ENCODE results near the gene EDEM2. TPM values are rescaled to one million over a fixed set of nuclear protein-coding genes. Genes with fewer than 3 reads are reported as not detected.
A peak's percentile ranks its signal among the peaks of the same experiment; 100 is the strongest.

The EDEM2 gene
- polyA plus RNA-seq, 3 donors: 39.5 to 86.1 (median 75.6) TPM

DNA sequence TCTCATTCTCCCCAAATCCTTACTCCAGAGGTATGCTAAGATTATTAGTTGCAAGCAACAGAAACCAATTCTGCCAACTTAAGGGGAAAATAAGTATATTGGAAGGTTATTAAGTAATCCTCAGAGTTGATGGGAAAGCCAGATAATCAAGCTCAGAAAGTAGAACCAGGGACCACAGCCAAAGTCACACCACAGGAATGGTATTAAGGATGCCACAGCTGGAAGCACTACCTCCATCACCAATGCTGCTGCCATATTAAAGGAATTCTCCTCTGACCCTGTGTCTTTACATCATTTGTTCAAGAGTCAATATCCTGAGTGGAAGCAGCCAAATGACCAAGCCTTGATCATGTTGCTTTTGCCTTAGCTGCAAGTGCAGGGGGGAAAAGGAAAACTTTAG is 34.6 kb upstream of the EDEM2 start:
- Histone ChIP-seq H4K20me1 (ENCODE audit: insufficient read depth, low read length) (no peaks in the 10 kb centered on the region), H3K4me2 (replicated peaks; ENCODE audit: extremely low read depth, low read length, poor library complexity, severe bottlenecking) (no peak overlapping the region), H3K27me3 (ENCODE audit: control insufficient read depth in 2 of 2, insufficient read depth in 2 of 2, low read length in 2 of 2) (no peaks in the 10 kb centered on the region), H3K9me3 (replicated peaks in 1 of 2; ENCODE audit: control insufficient read depth in 1 of 2, insufficient read depth in 1 of 2, low read length in 2 of 2) (no peaks in the 10 kb centered on the region), H3K4me1 (ENCODE audit: control insufficient read depth in 1 of 2, insufficient read depth in 2 of 2, low read length in 2 of 2) (no peaks in the 10 kb centered on the region), H3K4me3 (replicated peaks in 1 of 3; ENCODE audit: low read depth in 2 of 3, low read length in 3 of 3) (no peak overlapping the region), H3K36me3 (replicated peaks in 1 of 2; ENCODE audit: control insufficient read depth in 1 of 2, insufficient read depth in 2 of 2, low read length in 2 of 2) (no peaks in the 10 kb centered on the region), H3K27ac (ENCODE audit: low read depth in 1 of 2, low read length in 2 of 2) (no peak overlapping the region), H2AFZ (ENCODE audit: insufficient read depth, low read depth, low read length, poor library complexity, severe bottlenecking) (no peak overlapping the region), H3K79me2 (ENCODE audit: insufficient read depth, low read length) (no peaks in the 10 kb centered on the region), H3K9ac (ENCODE audit: insufficient read depth, low read length, poor library complexity, severe bottlenecking) (no peak overlapping the region)
- no peak overlapping the region for H3K27ac Mint-ChIP-seq
- no peaks in the 10 kb centered on the region for H3K4me1 Mint-ChIP-seq
- no peak for DNase-seq
- TF ChIP-seq, protein P1, sequence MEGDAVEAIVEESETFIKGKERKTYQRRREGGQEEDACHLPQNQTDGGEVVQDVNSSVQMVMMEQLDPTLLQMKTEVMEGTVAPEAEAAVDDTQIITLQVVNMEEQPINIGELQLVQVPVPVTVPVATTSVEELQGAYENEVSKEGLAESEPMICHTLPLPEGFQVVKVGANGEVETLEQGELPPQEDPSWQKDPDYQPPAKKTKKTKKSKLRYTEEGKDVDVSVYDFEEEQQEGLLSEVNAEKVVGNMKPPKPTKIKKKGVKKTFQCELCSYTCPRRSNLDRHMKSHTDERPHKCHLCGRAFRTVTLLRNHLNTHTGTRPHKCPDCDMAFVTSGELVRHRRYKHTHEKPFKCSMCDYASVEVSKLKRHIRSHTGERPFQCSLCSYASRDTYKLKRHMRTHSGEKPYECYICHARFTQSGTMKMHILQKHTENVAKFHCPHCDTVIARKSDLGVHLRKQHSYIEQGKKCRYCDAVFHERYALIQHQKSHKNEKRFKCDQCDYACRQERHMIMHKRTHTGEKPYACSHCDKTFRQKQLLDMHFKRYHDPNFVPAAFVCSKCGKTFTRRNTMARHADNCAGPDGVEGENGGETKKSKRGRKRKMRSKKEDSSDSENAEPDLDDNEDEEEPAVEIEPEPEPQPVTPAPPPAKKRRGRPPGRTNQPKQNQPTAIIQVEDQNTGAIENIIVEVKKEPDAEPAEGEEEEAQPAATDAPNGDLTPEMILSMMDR (IDR thresholded peaks at IDR 0.05): no peak
- no peak overlapping the region for H3K4me3 Mint-ChIP-seq
- H3K9me3 Mint-ChIP-seq: peaks cover 0 to 5% (median 2%) of the 10 kb centered on the region in 7 donors
- intact Hi-C loops (cut with micrococcal nuclease): no loop called here
- H3K36me3 Mint-ChIP-seq: no peaks in the 10 kb centered on the region
- no peaks in the 10 kb centered on the region for H3K27me3 Mint-ChIP-seq (ENCODE audit: low read depth in 3 of 3)

DNA sequence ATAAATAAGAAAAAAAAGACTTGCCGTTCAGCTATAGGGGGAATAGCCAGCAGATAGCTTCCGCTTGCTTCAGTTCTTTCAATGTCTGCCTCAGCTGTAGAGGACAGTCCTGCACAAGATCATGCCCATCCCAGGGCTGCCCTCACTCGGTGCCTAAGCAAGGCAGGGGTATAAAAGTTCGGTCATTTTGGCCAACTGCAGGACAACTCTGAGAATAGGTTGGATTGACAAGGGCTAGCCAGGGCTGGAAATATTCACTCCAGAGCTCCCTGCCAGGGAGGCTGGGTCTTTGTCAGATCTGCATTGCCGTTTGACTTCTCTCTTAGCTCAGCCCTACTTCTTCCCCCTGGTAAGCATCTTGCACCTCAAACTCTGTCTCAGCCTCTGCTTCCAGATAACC is 33.1 kb upstream of the EDEM2 start:
- WGBS (ENCODE audit: insufficient coverage): 98% methylated on average over 4 of the region's 5 CpGs
- no peak overlapping the region for H3K4me2 ChIP-seq (replicated peaks; ENCODE audit: extremely low read depth, low read length, poor library complexity, severe bottlenecking)
- Mint-ChIP-seq H3K27ac (peak overlapping the region in 1 of 7 donors; percentile 18), H3K27me3 (ENCODE audit: low read depth in 3 of 3) (peaks cover 0 to under 1% (median 0%) of the 10 kb centered on the region in 3 donors), H3K4me3 (no peak overlapping the region), H3K36me3 (peaks cover 0 to under 1% of the 10 kb centered on the region in 2 donors), H3K4me1 (no peaks in the 10 kb centered on the region), H3K9me3 (peaks cover 0 to 6% (median 2%) of the 10 kb centered on the region in 7 donors)
- no peaks in the 10 kb centered on the region for H4K20me1 ChIP-seq (ENCODE audit: insufficient read depth, low read length)
- no peak overlapping the region for H3K9ac ChIP-seq (ENCODE audit: insufficient read depth, low read length, poor library complexity, severe bottlenecking)
- H3K4me1 ChIP-seq (ENCODE audit: control insufficient read depth in 1 of 2, insufficient read depth in 2 of 2, low read length in 2 of 2): no peaks in the 10 kb centered on the region
- no peaks in the 10 kb centered on the region for H3K79me2 ChIP-seq (ENCODE audit: insufficient read depth, low read length)
- H2AFZ ChIP-seq (ENCODE audit: insufficient read depth, low read depth, low read length, poor library complexity, severe bottlenecking): no peak overlapping the region
- H3K27ac ChIP-seq (ENCODE audit: low read depth in 1 of 2, low read length in 2 of 2): no peak overlapping the region
- TF ChIP-seq, protein P1 (IDR thresholded peaks at IDR 0.05): no peak
- DNase-seq: no peak
- no peak overlapping the region for H3K4me3 ChIP-seq (replicated peaks in 1 of 3; ENCODE audit: low read depth in 2 of 3, low read length in 3 of 3)
- H3K9me3 ChIP-seq (replicated peaks in 1 of 2; ENCODE audit: control insufficient read depth in 1 of 2, insufficient read depth in 1 of 2, low read length in 2 of 2): no peaks in the 10 kb centered on the region
- H3K36me3 ChIP-seq (replicated peaks in 1 of 2; ENCODE audit: control insufficient read depth in 1 of 2, insufficient read depth in 2 of 2, low read length in 2 of 2): no peaks in the 10 kb centered on the region
- intact Hi-C loops (cut with micrococcal nuclease): no loop called here
- no peaks in the 10 kb centered on the region for H3K27me3 ChIP-seq (ENCODE audit: control insufficient read depth in 2 of 2, insufficient read depth in 2 of 2, low read length in 2 of 2)

All from CD14-positive monocyte (primary cell).